Uterus (tissue), 2 donors: ENCODE data around the gene INTS13.
"Not testable (repeated sequence)": the region's sequence is repeated elsewhere in the genome, so short reads cannot be mapped to it uniquely, and the experiment has no call there.

Experiments
- POLR2A ChIP-seq, 2 donors: fragments of 450-650 bp; IDR thresholded peaks; one replicate each; pipeline ENCODE4 v1.6.1; 2016; ENCODE audit warnings: antibody characterized with exemption in 2 of 2, mild to moderate bottlenecking in 1 of 2, moderate library complexity in 1 of 2
- TF ChIP-seq, protein P1 (sequence below), 4 experiments: fragments of 200-600 bp in 2 of 4; fragments of 450-650 bp in 2 of 4; sonication (generic) in 2 of 4; IDR thresholded peaks; one replicate each; pipeline ENCODE4 v1.5.1; 2016 to 2019; ENCODE audit warnings: antibody characterized with exemption in 4 of 4, mild to moderate bottlenecking in 2 of 4, moderate library complexity in 1 of 4

- not testable (repeated sequence) for TF ChIP-seq POLR2A (IDR thresholded peaks at IDR 0.05)
- TF ChIP-seq, protein P1, sequence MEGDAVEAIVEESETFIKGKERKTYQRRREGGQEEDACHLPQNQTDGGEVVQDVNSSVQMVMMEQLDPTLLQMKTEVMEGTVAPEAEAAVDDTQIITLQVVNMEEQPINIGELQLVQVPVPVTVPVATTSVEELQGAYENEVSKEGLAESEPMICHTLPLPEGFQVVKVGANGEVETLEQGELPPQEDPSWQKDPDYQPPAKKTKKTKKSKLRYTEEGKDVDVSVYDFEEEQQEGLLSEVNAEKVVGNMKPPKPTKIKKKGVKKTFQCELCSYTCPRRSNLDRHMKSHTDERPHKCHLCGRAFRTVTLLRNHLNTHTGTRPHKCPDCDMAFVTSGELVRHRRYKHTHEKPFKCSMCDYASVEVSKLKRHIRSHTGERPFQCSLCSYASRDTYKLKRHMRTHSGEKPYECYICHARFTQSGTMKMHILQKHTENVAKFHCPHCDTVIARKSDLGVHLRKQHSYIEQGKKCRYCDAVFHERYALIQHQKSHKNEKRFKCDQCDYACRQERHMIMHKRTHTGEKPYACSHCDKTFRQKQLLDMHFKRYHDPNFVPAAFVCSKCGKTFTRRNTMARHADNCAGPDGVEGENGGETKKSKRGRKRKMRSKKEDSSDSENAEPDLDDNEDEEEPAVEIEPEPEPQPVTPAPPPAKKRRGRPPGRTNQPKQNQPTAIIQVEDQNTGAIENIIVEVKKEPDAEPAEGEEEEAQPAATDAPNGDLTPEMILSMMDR (IDR thresholded peaks at IDR 0.05), result not testable (repeated sequence)
Measured at GRCh38 chr12:26862787-26863186, 75.0 kb downstream of the INTS13 start.
